GM18907 (cell line): ENCODE data around the gene ROCK1.
"Not testable (repeated sequence)": the region's sequence is repeated elsewhere in the genome, so short reads cannot be mapped to it uniquely, and the experiment has no call there.

Experiments
- ATAC-seq: cut with Tn5 transposase; IDR thresholded peaks from one replicate; pipeline ENCODE4 v1.9.1; 2021; ENCODE audit warnings: mild to moderate bottlenecking, moderate library complexity; ENCODE audit not compliant: unreplicated experiment

ROCK1 gene

DNA sequence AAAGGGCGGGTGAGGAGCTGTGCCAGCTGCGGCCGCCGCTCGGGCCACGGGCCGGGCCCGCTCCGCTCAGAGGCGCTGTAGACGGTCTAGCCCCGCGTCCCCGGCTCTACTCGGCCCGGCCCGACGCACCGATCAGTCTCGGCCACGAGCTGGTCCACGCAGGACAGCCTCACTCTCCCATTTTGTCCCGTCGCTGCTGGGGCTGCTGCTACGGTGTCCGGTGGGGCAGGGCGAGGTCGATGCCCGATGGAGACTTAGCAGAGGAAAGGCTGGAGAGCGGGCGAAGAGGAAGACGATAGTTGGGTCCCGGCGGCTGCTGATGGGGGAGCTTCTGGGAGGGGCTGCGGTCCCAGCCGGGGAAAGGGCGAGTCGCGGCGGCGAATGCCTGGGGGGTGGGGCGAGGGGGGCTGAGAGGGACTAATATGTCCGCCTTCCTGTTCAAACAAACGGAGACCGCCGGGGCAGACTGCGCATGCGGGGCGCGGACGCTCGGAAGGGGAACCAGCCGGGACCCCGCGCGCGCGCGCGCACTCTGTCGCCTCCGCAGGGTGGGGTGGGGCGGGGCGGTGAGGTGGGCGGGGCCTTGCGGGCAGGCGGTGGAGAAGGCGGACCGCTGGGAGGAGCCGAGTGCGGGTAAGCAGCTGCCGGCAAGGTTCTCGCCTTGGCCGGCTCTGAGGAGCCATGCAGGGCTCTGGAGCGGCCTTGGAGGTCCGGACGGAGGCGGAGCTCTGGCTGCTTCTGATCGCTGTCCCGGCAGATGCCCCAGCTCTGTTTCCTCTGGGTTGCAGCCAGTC is at the start of gene ROCK1:
TSS of gene ROCK1 (minus strand) at position 468 of the 794 bp plus-strand sequence. CDS start 903 bp downstream, outside the sequence.
- ATAC-seq = peak; percentile 95

GRCh38 chr18:21155443-21155842 is 43.8 kb upstream of the ROCK1 start:
- ATAC-seq = no peak

DNA sequence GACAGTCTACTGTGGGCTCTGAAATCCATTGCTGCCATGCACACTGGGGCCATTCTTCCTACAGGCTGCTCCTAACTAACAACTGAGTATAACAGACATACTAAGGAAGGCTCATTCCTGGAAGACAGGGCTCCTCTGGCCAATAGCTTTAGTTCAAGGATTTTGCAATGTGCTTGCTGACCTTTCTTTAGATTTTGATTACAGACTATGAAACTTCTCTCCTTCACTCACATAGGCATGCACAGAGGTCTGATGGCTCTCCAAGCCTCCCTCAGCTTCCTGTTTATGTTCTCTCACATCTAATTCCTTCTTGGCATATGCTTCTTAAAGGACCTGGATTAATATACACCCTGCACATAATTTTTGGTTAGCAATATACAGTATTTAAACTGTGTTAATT is 34.4 kb upstream of the ROCK1 start:
- no peak for ATAC-seq

- no peak for ATAC-seq
Observed at GRCh38 chr18:21145371-21145770, 33.8 kb upstream of the ROCK1 start.

- no peak for ATAC-seq
Observed at GRCh38 chr18:21141668-21142422, 30.2 kb upstream of the ROCK1 start.

- ATAC-seq = not testable (repeated sequence)
Observed at GRCh38 chr18:21137719-21138488, 26.3 kb upstream of the ROCK1 start.

DNA sequence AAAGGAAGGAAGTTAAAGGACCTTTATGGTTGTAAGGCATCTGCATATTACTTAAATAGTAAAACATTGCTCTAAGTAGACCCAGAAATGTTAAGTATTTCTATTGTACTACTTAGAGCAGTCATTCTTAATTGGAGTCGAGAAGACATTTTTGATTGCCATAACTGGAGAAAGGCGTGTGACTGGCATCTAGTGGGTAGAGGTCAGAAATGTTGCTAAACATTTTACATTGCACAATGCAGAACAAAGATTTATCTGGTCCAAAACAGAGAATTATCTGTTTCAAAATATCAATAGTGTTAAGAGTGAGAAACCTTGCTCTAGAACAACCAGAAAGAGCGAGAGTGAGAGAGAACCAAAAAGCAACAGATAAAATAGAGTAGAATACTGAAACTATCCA is 23.3 kb upstream of the ROCK1 start:
- ATAC-seq = no peak

GRCh38 chr18:21132398-21132918 is 20.8 kb upstream of the ROCK1 start:
- ATAC-seq = no peak

GRCh38 chr18:21131698-21132227 is 20.1 kb upstream of the ROCK1 start:
- no peak for ATAC-seq

- no peak for ATAC-seq
Observed at GRCh38 chr18:21129566-21130216, 18.1 kb upstream of the ROCK1 start.

DNA sequence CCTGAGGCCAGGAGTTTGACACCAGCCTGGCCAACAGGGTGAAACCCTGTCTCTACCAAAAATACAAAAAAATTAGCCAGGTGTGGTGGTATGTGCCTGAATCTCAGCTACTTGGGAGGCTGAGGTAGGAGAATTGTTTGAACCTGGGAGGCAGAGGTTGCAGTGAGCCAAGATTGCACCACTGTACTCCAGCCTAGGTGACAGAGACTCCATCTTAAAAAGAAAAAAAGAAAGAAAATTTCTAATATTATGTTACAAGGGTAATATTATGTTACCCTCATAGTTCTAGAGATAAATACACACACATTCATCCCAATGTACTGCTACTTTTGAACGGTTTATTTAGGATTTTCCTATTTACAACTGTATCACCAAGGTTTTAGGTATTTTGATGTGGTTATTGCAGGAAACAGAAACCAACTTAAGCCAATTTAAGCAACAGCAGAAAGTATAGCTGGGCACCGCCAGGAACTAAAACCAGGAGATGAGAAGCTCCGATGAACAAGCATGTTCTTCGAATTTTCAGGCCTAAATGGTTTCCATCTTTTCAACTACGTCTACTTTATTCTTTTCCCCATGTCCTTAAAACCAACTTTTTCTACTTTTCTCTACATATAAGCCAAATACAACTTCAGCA is 11.8 kb upstream of the ROCK1 start:
- ATAC-seq = no peak

DNA sequence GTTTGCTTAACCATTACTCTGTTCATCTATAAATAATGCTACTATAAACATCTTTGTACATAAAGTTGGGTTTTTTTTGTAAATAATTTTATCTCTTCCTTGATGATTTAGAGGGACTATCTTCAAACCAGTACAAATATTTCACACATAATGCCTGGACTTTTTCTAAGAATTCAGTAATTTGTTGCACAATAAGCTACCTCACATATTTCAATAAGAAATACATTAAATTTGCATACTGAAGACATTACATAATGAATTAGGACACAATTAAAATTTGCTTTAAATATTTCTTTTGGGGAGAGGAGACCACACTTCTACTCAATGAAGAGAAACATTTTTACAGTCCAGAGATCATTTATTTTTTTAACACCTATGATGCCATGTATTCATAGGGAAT is 7.2 kb upstream of the ROCK1 start:
- no peak for ATAC-seq

GRCh38 chr18:21117409-21118131 is 6.0 kb upstream of the ROCK1 start:
- ATAC-seq = no peak

GRCh38 chr18:21115519-21116411 is 4.2 kb upstream of the ROCK1 start:
- ATAC-seq = no peak

DNA sequence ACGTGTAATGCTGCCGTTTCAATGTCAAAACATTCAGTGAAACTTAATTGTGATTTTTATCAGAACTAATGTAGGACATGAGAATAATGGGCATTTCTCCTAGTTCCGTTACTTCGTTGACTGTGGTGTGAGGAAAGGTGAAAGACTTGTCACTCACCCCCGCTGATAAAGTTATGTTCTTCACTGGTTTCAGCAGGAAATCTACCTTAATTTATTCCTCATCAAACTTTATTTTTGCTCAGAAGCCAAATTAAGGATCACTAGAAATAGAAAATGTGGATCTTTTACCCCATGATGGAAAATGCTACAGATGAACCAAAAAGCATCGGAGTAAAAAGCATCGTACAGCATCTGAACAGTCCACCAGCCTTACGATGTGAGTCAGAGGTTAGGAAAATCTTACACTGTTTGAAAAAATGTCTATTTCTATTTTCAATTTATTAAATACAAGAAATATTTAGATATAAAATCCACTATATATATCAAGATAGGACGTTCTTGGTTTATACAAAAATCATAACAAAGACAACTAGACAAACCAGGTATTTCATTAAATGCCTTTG is 1.0 kb upstream of the ROCK1 start:
- no peak for ATAC-seq

DNA sequence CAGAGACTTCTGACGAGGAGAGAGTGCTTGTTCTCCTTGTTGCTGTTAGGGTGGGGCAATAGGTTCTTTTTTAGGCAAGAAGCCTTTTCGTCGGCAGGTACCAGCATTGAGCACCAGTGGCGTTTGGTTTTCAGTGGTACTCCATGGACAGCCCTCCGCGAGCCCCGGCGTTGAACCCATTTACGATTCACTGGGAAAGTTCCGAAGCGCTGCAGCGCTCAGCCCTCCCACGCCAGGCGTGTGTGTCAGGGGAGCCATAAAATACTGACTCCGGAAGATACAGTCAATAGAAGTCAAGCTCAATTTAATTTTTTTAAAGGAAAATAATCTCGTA is 494 bp upstream of the ROCK1 start:
- ATAC-seq = no peak

- ATAC-seq = peak; percentile 42
Observed at GRCh38 chr18:21110713-21111345, 784 bp downstream of the ROCK1 start.
